ENCODE data around the gene DBNDD1.
"Not testable (repeated sequence)": the region's sequence is repeated elsewhere in the genome, so short reads cannot be mapped to it uniquely, and the experiment has no call there.

DBNDD1 gene, protein sequence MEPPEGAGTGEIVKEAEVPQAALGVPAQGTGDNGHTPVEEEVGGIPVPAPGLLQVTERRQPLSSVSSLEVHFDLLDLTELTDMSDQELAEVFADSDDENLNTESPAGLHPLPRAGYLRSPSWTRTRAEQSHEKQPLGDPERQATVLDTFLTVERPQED

DNA sequence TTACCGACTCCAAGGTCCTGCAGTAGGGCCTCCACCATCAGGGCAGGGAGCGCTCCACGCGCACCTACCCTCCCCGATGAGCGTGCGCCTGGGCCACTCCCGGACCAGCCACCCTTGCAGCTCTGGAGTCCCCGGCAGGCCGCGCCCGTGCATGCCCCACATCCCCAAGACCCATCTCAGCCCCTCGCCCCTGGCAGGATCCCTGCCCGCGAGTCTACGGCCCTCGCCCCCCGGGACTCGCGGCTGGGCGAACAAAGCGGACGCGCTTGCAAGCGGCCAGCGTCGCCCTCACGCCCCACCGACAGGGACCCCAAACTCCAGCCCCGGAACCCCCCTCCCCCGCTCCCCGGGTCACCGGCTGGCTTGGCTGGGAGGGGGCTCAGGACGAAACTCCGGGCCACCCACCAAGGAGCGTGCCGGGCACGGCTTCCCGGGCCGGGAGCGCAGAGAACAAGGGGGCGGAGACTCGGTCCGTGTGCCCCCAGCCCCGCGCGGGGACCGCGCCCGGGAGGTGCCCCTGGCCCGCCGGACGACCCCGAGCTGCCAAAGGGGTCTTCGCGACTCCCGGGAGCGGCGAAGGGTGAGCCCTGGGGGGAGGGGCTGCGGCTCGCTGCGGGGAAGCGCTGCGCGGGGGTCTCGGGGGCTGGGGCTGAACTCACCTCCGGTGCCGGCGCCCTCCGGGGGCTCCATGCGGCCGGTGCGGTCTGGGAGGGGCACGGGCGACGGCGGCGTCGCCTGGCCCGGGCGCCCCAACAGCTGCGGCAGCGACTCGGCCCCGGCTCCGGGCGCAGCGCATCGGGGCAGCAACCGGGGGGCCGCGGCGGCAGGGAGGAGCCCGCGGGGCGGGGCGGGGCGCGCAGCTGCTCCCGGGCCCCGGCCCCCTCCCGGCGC, at the start of gene DBNDD1:
DBNDD1 (minus strand) TSS at position 805 of the 891 bp plus-strand sequence; CDS start at position 690, 115 bp downstream.
- no peak for DNase-seq

GRCh38 chr16:90061437-90061836, 42.2 kb upstream of the DBNDD1 start:
- DNase-seq = no peak

- no peak for DNase-seq
Measured at GRCh38 chr16:90057738-90058173, 38.5 kb upstream of the DBNDD1 start.

GRCh38 chr16:90056521-90056920, 37.3 kb upstream of the DBNDD1 start:
- not testable (repeated sequence) for DNase-seq

GRCh38 chr16:90055371-90055770, 36.1 kb upstream of the DBNDD1 start:
- no peak for DNase-seq

DNA sequence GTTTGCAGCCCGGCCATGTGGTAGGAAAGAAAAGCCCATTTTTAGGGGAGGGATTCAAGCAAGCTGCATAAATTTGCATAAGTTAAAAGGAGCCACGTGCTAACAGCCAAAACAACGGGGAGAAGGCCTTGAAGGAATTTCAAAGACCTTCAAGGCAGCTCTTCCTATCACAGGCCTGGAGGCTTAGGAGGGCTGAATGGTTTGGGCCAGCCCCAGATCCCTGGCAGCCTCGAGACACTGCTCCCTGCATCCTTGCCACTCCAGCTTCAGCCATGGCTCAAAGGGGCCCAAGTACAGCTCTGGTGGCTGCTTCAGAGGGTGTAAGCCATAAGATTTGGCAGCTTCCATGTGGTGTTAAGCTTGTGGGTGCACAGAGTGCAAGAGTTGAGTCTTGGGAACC, 35.3 kb upstream of the DBNDD1 start:
- no peak for DNase-seq

DNA sequence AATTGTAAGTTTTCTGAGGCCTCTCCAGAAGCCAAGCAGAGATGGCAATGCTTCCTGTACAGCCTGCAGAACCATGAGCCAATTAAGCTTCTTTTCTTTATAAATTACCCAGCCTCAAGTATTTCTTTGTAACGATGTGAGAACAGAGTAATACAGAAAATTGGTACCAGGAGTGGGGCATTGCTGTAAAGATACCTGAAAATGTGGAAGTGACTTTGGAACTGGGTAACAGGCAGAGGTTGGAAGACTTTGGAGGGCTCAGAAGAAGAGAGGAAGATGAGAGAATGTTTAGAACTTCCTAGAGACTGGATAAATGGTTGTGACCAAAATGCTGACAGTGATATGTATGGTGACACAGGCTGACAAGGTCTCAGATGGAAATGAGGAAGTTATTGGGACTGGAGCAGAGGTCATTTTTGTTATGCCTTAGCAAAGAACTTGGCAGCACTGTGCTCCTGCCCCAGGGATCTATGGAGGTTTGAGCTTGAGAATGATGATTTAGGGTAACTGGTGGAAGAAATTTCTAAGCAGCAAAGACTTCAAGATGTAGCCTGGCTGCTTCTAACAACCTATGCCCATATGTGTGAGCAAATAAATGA, 34.7 kb upstream of the DBNDD1 start:
- no peak for DNase-seq

DNA sequence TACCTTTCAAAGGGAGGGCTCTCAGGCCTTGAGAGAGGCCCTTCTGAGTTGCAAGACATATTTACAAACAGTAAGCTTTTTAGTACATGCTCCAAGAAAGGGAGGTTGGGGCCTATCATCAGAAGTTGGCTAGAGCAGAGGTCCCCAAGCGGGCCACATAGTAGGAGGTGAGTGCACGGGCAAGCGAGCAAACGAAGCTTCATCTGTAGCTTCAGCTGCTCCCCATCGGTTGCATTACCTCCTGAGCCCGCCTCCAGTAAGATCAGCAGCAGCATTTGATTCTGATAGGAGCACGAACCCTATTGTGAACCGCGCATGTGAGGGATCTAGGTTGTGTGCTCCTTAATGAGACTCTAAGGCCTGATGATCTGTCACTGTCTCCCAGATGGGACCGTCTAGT, 31.7 kb upstream of the DBNDD1 start:
- DNase-seq = no peak

DNA sequence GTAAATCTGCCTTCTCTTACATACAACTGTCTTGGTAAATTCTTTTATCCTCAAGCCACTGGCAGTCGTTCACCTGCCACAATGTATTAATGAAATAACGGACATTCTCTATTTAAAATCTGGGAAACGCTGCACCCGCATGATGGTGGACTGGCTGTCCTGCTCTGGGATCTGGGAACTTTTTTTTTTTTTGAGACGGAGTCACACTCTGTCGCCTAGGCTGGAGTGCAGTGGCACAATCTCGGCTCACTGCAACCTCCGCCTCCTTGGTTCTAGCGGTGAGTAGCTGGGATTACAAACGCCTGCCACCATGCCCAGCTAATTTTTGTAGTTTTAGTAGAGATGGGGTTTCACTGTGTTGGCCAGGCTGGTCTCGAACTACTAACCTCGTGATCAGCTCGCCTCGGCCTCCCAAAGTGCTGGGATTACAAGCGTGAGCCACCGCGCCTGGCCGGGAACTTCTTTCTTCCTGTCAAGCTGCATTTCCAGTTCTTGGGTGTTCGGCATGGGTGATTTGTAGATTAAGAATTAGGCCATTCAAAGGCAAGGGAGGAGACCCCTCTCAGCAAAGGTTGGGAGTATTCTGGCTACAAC, 29.6 kb upstream of the DBNDD1 start:
- DNase-seq = no peak

DNA sequence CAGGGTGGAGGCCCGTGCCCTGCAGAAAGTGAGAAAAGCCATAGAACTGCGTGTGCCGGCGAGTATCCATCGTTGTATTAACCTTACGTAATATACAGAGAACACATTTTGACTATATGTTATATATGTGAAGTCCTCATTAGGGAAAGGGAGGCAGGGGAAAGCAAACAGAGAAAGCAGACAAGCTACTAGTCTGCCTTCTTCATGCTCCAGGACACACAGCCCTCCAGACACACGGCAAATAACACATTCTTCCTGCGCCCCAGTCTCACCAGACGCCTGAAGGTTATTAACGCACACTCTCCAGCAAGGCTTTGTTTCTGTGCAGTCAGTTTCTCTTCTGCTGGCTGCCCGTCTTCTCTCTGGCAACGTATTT, 29.1 kb upstream of the DBNDD1 start:
- no peak for DNase-seq

DNA sequence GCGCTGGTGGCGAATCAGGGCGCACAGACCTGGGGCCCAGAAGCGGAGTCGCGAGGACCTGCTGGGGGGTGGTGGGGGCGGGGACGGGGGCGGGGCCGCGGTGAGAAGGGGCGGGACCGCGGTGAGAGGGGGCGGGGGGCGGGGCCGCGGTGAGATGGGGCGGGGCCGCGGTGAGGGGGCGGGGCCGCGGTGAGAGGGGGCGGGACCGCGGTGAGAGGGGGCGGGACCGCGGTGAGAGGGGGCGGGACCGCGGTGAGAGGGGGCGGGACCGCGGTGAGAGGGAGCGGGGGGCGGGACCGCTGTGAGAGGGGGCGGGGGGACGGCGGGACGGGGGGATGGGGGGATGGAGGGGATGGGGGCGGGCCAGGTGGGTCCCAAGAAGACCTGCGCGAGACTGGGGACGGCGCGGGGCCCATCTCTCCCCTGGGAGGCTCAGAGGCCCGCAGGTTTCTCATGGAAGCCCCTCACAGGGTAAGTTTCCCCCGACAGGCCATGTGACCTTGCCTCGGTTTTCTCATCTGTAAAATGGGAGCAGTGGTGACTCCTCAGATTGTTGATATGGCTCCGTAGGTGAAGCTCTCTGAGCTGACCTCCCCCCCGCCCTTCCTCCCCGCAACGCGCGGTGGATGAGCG, 28.6 kb upstream of the DBNDD1 start:
- DNase-seq = no peak

- no peak for DNase-seq
Measured at GRCh38 chr16:90046971-90047713, 27.9 kb upstream of the DBNDD1 start.

DNA sequence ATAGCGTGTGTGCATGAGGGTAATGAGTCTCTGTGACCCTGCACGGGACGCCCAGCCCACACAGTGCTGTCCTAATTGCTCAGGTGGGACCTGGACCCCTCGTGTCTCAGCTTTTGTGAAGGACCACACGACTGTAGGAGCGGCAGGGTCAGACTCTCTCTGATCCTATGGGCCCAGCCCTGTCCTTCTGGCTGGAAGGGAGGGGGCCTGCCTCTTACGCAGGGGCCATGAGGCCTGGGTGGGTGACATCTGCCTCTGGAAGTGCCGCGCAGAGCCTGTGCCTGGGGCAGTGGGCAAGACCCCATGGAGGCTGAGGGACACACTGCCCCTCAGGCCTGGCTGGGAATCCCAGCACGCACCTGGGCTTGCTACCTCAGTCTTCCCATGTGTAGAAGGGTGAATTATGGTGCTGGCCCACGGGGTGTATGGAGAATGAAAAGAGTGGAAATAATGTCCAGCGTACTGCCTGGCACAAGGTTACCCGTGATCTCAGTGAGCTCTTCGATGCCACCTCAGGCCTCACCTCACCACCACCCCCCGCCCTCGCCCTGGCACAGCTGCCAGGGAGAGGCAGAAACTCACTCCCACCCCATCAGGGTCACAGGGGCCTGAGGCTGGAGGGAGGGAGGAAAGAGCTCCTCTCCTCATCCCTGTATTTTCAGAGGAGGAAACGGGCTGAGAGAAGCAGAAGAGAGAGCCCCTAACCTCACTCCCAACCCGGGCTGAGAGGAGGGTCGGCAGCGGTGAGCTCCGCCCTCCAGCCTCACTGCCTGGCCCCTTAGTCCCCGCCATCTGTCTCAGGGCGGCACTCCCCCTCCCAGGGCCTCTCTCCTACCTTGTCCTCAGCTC, 27.1 kb upstream of the DBNDD1 start:
- DNase-seq = no peak

- no peak for DNase-seq
Measured at GRCh38 chr16:90044111-90044551, 24.9 kb upstream of the DBNDD1 start.

- no peak for DNase-seq
Measured at GRCh38 chr16:90043526-90043925, 24.3 kb upstream of the DBNDD1 start.

DNA sequence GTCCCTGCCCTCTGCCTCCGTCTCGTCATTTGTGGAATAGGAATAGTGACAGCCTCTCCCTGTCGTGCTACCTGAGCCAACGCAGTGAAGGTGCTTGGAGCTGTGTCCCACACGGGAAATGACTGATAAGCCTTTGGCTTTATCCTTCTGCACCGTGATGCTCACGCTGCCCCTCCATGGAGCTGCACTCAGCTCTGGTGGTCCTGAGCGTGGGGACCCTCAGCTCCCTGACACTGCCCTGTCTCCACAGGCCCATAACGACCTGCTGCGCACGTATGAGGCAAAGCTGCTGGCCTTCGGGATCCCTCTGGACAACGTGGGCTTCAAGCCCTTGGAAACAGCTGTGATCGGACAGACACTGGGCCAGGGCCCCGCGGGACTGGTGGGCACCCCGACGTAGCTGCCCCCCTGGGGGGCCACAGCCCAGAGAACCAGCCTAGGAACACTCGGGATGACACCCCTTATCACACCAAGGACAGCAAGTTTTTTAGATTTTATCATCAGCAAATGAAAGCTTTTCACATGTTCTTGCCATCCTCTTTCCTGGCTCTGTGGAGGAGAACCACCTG, 23.8 kb upstream of the DBNDD1 start:
- DNase-seq = no peak

GRCh38 chr16:90041896-90042473, 22.7 kb upstream of the DBNDD1 start:
- no peak for DNase-seq

GRCh38 chr16:90040152-90041023, 21.1 kb upstream of the DBNDD1 start:
- no peak for DNase-seq

GRCh38 chr16:90037276-90037675, 18.0 kb upstream of the DBNDD1 start:
- DNase-seq = no peak

- DNase-seq = no peak
Measured at GRCh38 chr16:90035902-90036301, 16.6 kb upstream of the DBNDD1 start.

Measured in NCI-H748 treated with DMSO at 0.1 percent for 48 hours (cell line).